HG03457 (cell line): ENCODE data around the gene UBE2D2.
"Not testable (repeated sequence)": the region's sequence is repeated elsewhere in the genome, so short reads cannot be mapped to it uniquely, and the experiment has no call there.

Experiments used
- ATAC-seq: cut with Tn5 transposase; IDR thresholded peaks from one replicate; pipeline ENCODE4 v1.9.1; 2021; ENCODE audit warnings: moderate number of reproducible peaks; ENCODE audit not compliant: unreplicated experiment

Gene UBE2D2

DNA sequence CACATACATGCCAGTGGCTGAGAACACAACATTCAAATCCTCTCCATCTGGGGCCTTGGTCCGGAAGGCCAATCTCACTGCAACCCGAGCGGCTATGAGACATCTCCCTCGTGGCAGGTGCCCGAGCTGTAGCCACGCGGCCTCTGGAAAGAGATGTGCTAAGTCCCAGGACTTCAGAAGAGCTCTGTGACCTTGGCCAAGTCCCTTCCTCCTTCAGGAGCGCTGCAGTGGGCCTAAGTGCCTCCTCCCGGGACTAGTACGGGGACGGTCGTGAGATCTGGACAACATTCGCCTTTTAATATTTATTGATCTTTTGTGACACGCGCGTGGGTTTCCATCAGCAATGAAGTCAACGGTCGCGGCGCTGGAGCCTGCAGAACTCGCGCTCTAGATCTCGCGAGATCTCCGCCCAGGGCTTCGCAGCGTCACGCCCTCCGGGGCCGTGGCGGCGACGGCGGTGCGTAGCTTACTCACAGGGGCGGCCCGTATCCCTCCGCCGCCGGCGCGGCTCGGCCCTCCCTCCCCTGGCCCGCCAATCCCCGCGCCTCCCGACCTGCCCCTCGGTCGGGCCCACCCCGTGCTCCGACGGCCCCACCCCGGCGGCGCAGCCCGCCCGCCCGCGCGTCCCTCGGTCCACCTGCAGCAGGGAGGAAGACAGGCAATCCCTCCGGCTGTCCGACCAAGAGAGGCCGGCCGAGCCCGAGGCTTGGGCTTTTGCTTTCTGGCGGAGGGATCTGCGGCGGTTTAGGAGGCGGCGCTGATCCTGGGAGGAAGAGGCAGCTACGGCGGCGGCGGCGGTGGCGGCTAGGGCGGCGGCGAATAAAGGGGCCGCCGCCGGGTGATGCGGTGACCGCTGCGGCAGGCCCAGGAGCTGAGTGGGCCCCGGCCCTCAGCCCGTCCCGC, at the start of gene UBE2D2:
UBE2D2 (plus strand) TSS at position 588 of the 903 bp plus-strand sequence. CDS start 453 bp downstream, outside the sequence.
- peak; percentile 72 for ATAC-seq

DNA sequence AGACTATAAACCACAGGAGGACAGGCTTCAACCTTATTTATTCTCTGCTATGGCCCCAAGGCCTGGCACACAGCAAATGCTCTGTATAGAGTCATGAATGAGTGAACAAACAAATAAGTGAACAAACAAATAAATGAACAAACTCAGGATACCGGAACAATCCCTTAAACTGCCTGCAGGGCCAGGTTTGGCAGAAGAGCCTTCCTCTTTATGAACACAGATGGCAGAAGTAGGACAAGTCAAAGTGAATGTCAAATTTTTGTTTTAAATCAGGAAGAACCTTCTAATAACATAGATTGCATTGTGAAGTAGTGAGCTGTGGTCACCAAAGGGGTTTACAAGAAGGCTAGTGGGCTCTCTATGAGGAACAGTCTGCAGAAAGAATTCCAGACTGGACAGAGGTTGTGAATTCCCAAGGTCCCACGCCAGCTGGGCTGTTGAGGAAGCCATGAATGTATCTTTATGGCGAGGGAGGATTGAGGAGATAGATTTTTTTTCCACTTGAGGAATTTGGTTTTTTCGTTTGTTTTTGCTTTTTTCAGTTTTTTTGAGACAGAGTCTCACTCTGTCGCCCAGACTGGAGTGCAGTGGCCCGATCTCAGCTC, 48.3 kb upstream of the UBE2D2 start:
- ATAC-seq = no peak

DNA sequence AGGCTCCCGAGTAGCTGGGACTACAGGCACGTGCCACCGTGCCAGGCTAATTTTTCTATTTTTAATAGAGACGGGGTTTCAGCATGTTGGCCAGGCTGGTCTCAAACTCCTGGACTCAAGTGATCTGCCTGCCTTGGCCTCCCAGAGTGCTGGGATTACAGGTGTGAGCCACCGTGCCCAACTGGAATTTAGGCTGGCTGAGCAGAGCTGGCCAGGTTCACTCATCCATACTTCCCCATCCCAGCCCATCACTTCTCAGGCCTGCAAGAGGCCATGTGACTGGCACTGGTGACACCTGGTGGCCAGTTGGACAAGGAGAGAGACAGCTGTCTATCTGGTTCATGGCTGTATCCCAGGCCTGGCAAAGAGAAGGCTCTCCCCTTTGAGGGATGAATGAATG, 47.7 kb upstream of the UBE2D2 start:
- ATAC-seq = peak; percentile 56

DNA sequence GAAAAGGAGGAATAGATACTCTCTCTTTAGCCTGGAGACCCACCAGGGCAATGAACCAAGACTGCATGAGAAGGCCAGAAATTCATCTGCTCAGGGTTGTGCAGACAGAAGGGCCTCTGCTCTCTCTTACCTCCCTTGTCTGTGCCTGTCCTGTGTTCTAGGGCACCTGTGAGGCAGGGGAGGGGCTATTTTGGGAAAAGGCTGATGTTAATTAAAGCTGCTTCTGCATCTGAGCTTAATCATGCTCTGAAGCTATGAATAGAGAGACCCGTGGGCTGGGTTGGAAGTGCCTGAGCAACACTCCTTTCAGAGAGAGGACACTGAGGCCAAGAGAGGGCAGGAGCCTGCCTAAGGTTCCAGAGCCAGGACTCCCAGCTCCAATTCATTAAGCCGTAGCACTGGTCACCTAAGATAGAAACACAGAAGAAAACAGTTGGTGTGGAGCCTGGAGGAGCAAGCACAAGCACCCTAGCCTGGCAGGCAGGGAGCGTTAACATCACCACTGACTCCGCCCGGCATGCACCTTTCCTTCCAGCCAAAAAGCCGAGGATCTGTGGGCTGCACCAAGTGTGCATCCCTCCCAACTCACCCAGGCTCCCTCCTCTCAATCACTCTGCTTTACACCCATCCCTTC, 47.2 kb upstream of the UBE2D2 start:
- no peak for ATAC-seq

DNA sequence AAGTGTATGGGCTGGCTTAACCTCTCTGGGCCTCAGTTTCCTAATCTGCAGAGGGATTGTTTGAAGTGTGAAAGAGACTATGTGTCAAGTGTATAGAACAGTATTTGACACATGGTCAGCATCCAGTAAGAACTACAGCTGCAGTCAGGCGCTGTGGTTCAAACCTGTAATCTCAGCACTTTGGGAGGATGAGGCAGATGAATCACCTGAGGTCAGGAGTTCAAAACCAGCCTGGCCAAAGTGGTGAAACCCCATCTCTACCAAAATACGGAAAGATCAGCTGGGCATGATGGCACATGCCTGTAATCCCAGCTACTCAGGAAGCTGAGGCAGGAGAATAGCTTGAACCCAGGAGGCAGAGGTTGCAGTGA, 46.7 kb upstream of the UBE2D2 start:
- no peak for ATAC-seq

DNA sequence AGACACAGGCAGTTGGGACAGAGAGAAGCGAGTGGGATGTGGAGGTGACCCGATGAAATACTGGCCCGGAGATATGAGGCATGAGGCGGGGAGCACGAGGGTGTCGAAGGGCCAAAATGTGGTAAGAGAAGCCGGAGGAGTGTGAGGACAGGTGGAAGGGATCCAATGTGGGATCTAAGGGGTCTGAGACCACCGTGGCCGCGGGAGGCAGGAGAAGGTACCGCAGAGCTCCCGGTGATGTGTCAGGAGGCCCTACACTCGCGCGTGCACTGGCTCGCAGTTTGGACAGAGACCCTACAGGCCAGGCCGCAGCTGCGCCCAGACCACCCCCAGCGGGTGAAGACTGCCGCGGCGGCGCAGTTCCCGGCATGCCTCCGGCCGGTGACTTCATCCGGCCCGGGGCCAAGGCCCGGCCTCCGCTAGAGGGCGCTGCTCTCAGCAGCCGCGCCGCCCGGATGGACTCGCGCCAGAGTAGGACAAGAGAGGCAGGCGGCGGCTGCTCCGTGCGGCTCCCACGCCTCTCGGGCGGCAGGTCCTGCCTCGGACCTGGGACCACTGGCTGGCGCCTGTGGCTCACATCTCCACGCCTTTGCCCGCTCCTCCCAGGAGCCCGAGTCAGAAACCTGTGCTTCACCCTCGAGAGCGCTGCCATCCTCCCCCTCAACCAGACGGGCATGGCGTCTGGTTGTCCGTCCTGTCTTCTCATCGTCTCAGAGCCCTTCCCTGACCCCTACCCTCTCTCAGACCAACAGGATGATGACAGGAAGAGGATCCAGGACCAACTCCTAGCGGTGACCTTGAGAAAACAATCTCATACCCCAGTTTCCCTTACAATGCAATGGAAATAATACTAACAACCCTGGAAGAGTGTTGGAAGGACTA, 43.2 kb upstream of the UBE2D2 start:
- peak; percentile 71 for ATAC-seq

DNA sequence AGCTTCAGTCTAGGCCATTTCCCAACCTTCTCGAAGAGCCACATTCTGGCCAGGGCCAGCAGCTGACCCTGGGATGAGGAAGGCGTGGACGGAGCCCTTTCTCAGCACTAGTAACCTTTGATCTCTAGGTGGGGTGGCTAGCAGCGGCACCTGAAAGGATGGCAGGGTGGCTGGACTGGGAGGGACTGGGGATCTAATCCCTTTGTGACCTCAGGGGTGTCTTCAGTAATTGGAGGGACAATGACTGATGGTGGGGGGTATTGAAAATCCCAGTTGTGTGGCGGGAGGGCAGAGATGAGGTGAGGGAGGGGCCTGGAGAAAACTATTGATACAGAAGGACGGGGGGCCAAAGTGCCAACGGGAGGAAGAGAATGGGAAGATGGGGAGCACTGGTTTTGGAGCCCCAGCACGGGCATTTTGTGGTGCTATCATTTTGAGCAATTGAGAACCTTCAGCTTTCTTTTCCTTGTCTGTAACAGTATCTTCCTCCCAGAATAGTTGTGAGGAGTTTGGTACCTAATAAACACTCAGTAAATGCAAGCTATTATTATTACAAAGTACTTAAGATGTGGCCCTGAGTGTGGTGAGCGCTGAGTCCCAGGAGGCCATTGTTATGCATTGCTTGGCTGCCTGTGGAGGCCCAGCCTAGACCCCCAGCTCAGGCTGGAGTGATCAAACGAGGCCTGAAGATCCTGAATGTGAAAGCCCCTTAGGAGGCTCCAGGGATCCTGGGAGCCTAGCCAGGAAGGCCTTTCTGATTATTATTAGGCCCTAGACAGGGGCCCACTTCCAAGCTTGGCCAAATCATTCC, 37.3 kb upstream of the UBE2D2 start:
- ATAC-seq = no peak

DNA sequence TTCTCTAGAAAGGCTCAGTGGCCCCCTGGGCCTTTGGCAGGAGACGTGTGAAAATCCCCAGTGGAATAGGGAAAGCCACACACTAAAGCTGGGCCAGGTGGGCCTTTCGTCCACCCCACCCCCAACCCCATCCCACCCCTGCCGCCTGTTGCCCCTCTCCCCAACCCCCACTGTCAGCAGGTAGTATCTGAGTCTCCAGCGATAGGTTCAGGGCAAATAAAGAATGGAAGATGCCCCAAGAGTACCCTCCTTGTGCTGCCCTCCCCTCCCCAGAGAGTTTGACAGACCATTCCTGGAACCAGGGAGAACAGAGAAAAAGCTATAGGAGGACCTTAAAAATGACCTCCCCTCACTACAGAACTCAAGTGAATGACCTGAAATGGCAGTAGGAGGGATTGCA, 36.7 kb upstream of the UBE2D2 start:
- no peak for ATAC-seq

DNA sequence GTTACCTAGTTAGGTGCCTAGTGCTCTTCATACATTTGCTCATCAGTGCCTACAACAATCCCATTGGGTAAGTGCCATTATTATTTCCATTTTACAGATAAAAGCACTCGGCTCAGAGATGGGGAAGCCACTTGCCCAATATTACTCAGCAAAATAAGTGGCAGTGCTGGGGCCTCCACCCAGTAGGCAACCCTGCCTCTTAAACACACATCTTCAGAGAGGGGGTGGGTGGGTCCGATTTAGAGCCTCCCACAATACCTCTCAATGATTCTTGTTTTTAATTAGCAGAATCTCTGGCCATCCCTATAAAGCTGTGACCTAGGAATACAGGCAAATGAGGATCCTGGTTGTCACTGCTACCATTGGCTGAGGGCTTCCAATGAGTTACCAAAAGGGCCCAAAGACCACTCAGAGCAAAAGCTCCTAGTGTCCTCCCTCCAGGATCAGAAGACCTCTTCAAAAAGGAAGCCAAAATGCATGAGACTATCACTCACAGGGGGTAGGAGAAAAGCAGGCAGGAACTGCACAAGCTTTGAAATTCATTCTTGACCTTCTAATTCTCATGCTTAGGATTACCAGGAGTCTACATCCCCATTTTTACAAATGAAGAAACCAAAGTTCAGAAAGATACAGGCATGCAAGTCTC, 36.1 kb upstream of the UBE2D2 start:
- no peak for ATAC-seq

DNA sequence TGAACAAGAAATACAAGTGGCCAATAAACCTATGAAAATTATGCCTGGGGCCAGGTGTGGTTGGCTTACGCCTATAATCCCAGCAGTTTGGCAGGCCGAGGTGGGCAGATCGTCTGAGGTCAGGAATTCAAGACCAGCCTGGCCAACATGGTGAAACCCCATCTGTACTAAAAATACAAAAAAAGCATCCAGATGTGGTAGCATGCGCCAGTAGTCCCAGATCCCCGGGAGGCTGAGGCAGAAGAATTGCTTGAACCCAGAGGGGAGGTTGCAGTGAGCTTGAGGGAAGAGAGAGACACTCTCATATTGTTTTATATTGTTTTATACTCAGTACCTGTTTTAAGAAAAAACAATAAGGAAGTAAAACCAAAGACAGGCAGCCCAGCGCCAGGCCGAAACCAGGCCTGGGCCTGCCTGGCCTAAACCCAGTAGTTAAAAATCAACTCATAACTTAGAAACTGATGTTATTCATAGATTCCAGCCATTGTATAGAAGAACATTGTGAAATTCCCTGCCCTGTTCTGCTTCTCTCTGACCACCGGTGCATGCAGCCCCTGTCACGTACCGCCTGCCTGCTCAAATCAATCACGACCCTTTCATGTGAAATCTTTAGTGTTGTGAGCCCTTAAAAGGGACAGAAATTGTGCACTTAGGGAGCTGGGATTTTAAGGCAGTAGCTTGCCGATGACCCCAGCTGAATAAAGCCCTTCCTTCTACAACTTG, 35.4 kb upstream of the UBE2D2 start:
- ATAC-seq = not testable (repeated sequence)

DNA sequence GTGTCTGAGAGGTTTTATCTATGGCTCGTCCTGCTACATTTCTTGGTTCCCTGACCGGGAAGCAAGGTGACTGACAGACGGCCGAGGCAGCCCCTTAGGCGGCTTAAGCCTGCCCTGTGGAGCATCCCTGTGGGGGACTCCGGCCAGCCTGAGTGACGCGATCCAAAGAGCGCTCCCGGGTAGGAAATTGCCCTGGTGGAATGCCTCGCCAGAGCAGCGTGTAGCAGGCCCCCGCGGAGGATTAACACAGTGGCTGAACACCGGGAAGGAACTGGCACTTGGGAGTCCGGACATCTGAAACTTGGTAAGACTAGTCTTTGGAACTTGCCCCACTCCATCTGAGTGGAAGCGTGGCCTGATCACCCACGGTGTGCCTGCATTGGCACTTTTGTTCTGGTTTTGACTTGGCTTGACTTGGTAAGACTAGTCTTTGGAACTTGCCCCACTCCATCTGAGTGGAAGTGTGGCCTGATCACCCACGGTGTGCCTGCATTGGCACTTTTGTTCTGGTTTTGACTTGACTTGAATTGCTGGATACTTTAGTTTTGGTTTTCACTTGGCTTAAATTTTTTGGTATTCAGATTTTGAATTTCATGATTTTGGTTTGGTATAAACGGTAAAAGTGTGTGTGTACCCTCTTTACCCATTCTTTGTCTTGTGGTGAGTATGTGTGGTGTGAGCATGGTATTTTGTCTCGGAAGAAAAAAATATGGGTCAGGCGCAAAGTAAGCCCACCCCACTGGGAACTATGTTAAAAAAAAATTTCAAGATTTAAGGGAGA, 34.6 kb upstream of the UBE2D2 start:
- ATAC-seq = not testable (repeated sequence)

DNA sequence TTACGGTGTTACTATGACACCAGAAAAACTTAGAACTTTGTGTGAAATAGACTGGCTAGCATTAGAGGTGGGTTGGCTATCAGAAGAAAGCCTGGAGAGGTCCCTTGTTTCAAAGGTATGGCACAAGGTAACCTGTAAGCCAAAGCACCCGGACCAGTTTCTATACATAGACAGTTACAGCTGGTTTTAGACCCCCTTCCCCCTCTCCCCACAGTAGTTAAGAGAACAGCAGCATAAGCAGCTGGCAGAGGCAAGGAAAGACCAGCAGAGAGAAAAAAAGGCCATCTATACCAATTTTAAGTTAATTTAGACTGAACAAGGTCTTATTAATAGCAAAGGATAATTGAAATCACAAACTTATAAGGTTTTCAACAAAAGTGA, 34.1 kb upstream of the UBE2D2 start:
- ATAC-seq = not testable (repeated sequence)

DNA sequence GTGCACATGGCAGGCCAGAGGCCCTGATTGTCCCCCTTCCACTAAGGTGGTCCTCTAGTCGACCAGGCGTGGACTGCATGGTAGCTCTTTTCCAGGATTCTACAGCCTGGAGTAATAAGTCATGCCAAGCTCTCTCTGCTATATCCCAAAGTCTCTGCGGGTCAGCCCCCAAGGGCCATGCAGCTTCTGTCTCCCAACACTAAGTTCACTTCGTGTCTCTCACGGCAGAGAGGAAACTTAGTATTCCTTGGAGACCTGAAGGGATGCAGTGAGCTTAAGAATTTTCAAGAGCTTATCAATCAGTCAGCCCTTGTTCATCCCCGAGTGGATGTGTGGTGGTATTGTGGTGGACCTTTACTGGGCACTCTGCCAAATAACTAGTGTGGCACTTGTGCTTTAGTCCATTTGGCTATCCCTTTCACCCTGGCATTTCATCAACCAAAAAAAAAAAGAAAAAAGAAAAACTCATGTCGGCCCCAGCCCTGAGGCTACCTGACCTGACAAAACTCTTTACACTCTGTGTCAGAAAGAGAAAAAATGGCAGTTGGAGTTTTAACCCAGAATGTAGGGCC, 33.2 kb upstream of the UBE2D2 start:
- not testable (repeated sequence) for ATAC-seq

DNA sequence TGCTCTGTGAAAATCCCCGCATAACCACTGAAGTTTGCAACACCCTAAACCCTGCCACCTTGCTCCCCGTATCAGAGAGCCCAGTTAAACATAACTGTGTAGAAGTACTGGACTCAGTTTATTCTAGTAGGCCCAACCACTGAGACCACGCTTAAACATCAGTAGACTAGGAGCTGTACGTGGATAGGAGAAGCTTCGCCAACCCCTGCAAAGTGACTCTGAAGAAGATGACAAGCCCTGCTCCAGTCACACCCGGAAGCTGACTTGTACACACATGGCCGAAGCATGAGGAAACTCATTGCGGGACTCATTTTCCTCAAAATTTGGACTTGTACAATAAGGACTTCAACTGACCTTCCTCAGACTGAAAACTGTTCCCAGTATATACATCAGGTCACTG, 32.4 kb upstream of the UBE2D2 start:
- ATAC-seq = not testable (repeated sequence)

DNA sequence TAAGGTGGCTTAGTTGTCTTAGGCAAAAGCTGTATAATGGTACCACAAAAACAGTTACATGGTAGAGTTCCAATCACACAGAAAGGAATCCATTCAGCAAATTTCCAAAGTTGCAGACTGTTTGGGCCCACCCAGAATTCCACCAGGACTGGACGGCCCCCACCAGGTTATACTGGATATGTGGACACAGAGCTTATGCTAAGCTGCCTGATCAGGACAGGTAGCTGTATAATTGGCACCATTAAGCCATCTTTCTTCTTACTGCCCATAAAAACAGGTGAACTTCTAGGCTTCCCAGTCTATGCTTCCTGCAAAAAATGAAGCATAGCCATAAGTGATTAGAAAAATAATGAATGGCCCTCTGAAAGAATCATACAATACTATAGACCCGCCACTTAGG, 31.1 kb upstream of the UBE2D2 start:
- ATAC-seq = not testable (repeated sequence)

DNA sequence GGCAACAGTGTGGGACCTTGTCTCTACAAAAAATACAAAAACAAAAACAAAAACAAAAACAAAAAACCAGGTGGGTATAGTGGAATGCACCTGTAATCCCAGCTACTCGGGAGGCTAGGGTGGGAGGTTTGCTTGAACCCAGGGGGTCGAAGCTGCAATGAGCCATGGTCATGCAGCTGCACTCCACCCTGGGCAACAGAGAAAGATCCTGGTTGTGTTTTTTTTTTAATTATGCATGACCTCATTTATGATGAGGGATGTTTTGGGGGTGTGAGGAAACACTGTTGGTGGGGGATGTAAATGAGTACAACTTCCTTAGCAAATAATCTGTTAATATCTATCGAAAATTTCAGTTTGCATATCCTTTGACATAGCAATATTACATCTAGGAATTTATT, 29.4 kb upstream of the UBE2D2 start:
- no peak for ATAC-seq

DNA sequence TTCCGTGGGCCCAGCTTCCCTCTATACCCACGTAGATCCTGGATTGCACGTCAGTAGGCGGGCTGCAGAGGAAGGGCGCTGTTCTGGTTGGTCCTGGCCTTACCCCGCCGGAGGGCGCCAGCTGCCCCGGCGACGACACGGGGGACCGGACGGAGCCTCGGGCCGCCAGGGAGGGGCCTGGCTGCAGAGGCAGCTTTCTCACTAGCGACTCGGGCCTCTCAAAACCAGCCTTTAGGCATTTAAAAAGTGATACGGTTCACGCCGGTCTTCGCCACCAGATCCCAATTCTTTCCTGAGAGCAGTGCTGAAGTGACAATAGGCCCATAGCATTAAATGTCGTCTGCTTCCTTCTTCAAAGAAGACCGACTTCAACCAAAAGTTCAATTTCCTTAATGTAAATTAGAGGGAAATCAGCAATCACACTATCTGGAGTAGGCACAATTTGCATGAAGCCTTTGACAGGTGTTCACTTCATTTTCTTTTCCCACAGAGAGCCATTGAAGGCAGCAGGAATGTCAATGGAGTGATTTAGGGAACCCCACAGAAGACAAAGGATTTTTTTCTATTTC, 17.6 kb upstream of the UBE2D2 start:
- peak; percentile 87 for ATAC-seq
